HG02798 (cell line): Measurements from ENCODE around the gene UBR4.

ENCODE experiments used
- ATAC-seq: cut with Tn5 transposase; IDR thresholded peaks from one replicate; pipeline ENCODE4 v1.9.1; 2021; ENCODE audit warnings: mild to moderate bottlenecking; ENCODE audit not compliant: unreplicated experiment, poor library complexity

UBR4 gene

DNA sequence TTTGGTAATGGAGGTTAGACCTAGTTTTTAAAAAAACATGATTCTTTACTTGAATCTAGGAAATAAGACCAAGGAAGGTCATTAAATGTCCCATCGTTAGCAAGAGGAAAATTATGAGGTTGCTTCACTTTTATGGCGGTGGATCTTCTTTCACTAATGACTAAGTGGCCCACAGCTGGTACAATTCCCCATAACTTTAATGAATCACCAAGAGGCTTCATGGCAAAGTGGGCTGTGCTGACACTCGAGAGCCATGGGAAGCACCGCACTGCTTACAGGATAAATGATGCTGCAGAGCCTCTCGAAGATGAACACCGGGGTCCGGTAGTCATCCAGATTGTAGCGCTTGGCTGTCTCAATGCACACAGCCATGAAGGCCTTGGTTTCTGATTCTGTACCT, 108.8 kb downstream of the UBR4 start:
- ATAC-seq: no peak

DNA sequence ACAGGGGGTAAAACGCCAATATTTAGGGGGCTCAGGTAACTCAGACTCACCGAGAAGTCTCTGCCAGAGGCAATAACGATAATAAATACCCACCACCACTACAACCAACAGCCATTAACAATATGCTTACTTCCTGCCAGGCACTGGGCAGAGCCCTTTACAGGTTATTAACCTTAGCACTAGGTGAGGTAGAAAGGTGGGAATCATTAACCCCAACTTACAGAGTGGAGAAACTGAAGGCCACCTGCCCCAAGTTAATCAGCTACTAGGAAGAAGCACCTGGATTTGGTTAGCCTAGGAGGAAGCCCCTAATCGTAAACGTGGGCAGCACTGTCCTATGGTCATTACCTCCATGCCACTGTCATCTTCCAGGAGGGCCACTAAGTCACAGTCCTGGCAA, 110.0 kb downstream of the UBR4 start:
- no peak for ATAC-seq

DNA sequence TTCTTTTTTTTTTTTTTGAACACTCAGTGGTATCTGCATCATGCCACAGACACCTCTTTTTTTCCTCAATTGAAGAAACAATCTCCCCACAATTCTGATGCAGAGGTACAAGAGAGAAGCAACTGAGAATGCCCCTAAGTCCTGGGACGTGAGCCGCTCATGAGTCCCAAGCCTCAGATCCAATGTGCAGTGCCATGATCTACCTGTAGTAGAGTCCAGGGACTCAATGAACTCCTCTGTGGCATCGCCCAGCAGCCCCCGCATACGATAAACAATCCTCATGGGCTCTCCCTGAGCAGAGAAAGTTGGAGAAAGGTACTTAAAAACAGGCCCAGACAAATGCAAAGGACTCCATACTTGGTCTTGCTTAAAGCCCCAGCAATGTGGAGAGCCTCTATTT, 113.1 kb downstream of the UBR4 start:
- no peak for ATAC-seq

- ATAC-seq: no peak
These were observed 113.8 kb downstream of the UBR4 start for GRCh38 chr1:19096036-19096833.

DNA sequence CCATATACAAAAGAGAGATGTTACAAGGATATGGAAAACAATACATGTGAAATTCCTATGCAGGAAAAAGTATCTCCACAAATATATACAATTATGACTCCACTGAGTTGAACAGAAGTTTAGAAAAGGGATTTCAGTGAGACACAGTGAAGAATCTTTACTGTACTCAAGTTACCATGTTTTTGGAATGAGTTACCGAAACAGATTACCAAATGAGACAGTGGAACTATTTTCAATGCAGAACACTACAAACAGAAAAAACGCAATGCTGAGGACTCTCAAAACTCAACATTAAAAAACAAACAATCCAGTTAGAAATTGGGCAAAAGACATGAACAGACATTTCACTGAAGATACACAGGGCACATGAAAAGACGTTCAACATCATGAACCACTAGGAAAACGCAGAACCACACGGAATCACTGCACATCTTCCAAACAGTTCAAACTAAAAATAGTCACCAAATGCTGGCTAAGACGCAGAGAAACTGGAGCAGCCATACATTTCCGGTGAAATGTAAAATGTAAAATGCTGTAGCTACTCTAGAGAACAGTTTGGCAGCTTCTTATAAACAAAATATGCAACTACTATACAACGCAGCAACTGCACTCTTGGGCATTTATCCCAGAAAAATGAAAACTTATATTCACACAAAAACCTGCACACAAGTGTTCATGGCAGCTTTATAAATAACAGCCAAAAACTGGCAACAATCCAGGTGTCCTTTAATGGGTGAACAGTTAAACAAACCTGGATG, 118.7 kb downstream of the UBR4 start:
- no peak for ATAC-seq

- ATAC-seq: no peak
These were observed 120.5 kb downstream of the UBR4 start for GRCh38 chr1:19089524-19089923.

GRCh38 chr1:19088717-19089442, 121.2 kb downstream of the UBR4 start:
- ATAC-seq: no peak

GRCh38 chr1:19087737-19088594, 122.1 kb downstream of the UBR4 start:
- no peak for ATAC-seq

- no peak for ATAC-seq
These were observed 122.9 kb downstream of the UBR4 start for GRCh38 chr1:19087017-19087736.

GRCh38 chr1:19086176-19086875, 123.7 kb downstream of the UBR4 start:
- no peak for ATAC-seq

GRCh38 chr1:19084206-19084738, 125.8 kb downstream of the UBR4 start:
- ATAC-seq: no peak

DNA sequence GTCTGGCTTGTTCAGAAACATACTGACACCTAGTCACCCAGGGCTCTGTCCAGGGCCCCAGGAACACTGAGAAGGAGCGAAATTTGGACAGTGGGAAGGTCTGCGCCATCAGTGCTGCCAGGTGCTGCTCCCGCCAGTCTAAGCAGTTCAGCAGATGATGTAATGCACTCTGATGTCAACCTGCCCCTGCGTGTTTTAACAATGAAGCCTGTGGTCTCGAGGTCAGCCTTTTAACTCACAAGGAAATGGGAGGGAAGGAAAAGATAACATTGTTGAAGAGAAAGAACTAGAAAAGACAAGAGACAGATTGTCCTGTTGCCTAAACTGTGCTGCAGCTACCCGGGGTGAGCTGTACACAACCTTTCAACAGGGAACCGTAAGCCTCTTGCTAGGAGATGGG, 127.0 kb downstream of the UBR4 start:
- no peak for ATAC-seq

GRCh38 chr1:19081218-19081893, 128.7 kb downstream of the UBR4 start:
- no peak for ATAC-seq

DNA sequence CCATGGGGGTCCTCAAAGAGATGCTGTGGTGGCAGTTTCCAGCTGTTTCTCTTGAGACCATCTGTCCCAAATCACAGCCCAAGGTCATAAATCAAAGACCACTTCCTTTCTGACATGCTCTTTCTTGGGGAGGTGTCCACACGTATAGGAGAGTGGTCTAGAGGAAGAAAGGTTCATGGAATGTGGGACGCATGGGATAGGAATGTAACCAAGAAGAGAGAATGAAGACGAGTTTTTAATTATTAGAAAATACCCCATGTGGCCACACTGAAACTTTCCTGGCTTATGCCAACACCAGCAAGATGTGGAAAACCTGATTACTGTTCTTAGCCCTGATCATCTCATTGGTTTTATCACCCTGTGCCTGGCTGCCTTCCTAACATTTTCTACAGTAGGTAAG, 129.3 kb downstream of the UBR4 start:
- no peak for ATAC-seq

GRCh38 chr1:19079541-19080472, 130.3 kb downstream of the UBR4 start:
- no peak for ATAC-seq

GRCh38 chr1:19078536-19078935, 131.5 kb downstream of the UBR4 start:
- no peak for ATAC-seq
